Measurements from ENCODE around the gene IGFALS.
A peak's percentile ranks its signal among the peaks of the same experiment; 100 is the strongest.

DNA sequence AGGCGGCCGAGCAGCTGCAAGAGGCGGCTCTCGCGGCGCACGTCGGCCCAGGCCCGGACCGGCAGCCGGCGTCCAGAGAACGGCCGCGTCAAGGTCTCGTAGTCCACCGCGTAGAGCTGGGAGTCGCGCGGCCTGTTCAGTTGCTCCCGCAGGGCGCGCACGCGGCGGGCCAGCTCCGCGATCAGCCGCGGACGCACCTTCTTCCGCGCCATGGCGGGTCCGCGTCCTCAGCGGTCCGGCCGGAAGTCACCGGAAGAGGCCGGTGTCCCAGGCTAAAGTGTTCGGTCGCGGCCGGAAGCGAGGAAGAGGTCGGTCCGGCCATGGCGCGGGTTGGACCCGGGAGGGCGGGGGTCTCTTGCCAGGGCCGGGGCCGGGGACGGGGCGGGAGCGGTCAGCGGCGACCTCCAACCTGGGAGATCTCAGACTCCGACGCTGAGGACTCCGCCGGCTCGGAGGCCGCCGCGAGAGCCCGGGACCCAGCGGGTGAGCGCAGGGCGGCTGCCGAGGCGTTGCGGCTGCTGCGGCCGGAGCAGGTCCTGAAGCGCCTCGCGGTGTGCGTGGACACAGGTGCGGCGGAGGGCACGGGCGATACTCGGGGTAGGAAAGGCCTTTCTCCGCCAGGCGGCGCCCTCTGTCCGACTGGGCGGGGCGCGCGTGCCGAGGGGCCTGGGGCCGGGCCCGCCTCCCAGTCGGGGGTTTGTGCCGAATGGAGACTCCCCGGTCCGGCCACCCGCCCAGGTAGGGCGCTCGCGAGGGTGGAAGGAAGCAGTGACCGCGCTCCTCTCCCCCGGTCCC is 20.4 kb downstream of the IGFALS start, which contains the start of gene MRPS34:
- TF ChIP-seq CTCF (IDR thresholded peaks at IDR 0.05; ENCODE audit: extremely low read depth in 1 of 2, insufficient read depth in 1 of 2, low read depth in 1 of 2, low read length in 2 of 2) (peak; percentile 83 to 86), POLR2A (IDR thresholded peaks at IDR 0.05; ENCODE audit: low read depth, low read length) (peak; percentile 86), POLR2AphosphoS5 (IDR thresholded peaks at IDR 0.05; ENCODE audit: insufficient read depth, low read depth, low read length) (peak; percentile 91), FOS (IDR thresholded peaks at IDR 0.05; ENCODE audit: borderline replicate concordance, insufficient read depth, low read length) (no peak)
- TF ChIP-seq, protein P1, sequence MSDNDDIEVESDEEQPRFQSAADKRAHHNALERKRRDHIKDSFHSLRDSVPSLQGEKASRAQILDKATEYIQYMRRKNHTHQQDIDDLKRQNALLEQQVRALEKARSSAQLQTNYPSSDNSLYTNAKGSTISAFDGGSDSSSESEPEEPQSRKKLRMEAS (IDR thresholded peaks at IDR 0.05; ENCODE audit: insufficient read depth, insufficient read length): peak; percentile 51

Data from endothelial cell of umbilical vein (primary cell).